ENCODE measurements around the gene SLC47A2. TPM values are rescaled to one million over a fixed set of nuclear protein-coding genes. Genes with fewer than 3 reads are reported as not detected.

The SLC47A2 gene
- total and polyA plus RNA-seq, 2 of the 13 experiments (the other 11 are each of a cell fraction or from before 2014, with no cell fraction given), result 0.04 TPM; not detected in 1

GRCh38 chr17:19733953-19734526, 17.7 kb upstream of the SLC47A2 start (continued):
- TF ChIP-seq KDM5A (IDR thresholded peaks at IDR 0.05; ENCODE audit: borderline replicate concordance, low read length) (no peak), ZNF276 (CRISPR knock-in tag; IDR thresholded peaks at IDR 0.05; ENCODE audit: low read depth) (no peak), NKX3-1 (CRISPR knock-in tag; IDR thresholded peaks at IDR 0.05) (no peak), ZNF609 (CRISPR knock-in tag; IDR thresholded peaks at IDR 0.05; ENCODE audit: borderline replicate concordance) (peak; percentile 92), ZNF607 (CRISPR knock-in tag; IDR thresholded peaks at IDR 0.05; ENCODE audit: borderline replicate concordance) (no peak), CEBPG (CRISPR knock-in tag; IDR thresholded peaks at IDR 0.05) (peak; percentile 62), KDM1A (CRISPR knock-in tag; IDR thresholded peaks at IDR 0.05) (0 out of 2 replicates have a peak, but pooled peaks have one; percentile 44), ETV6 (CRISPR knock-in tag; conservative IDR thresholded peaks at IDR 0.05) (no peak), FOXJ3 (CRISPR knock-in tag; IDR thresholded peaks at IDR 0.05; ENCODE audit: borderline replicate concordance) (peak; percentile 89; the same call in 1 of the 2 replicates), TCF12 (IDR thresholded peaks at IDR 0.05) (no peak), TCF12 (CRISPR knock-in tag; IDR thresholded peaks at IDR 0.05) (0 out of 2 replicates have a peak, but pooled peaks have one; percentile 17), TAF1 (CRISPR knock-in tag; IDR thresholded peaks at IDR 0.05) (no peak), CHD2 (IDR thresholded peaks at IDR 0.05; ENCODE audit: low read depth, low read length) (no peak), ISL2 (CRISPR knock-in tag; IDR thresholded peaks at IDR 0.05) (peak; percentile 94), ZNF282 (IDR thresholded peaks at IDR 0.05; ENCODE audit: partially characterized antibody) (no peak), ZKSCAN1 (IDR thresholded peaks at IDR 0.05; ENCODE audit: low read length) (no peak), HDAC1 (CRISPR knock-in tag; IDR thresholded peaks at IDR 0.05) (peak; percentile 77), TCF7 (IDR thresholded peaks at IDR 0.05; ENCODE audit: low read depth) (peak; percentile 86), ZNF550 (CRISPR knock-in tag; IDR thresholded peaks at IDR 0.05; ENCODE audit: borderline replicate concordance) (no peak), PATZ1 (CRISPR knock-in tag; IDR thresholded peaks at IDR 0.05) (peak; percentile 89), ZKSCAN5 (CRISPR knock-in tag; IDR thresholded peaks at IDR 0.05) (peak; percentile 96)
